ENCODE results near the gene ERC2. TPM values are rescaled to one million over a fixed set of nuclear protein-coding genes. Genes with fewer than 3 reads are reported as not detected.

Gene ERC2
- polyA plus RNA-seq, 3 donors: not detected

DNA sequence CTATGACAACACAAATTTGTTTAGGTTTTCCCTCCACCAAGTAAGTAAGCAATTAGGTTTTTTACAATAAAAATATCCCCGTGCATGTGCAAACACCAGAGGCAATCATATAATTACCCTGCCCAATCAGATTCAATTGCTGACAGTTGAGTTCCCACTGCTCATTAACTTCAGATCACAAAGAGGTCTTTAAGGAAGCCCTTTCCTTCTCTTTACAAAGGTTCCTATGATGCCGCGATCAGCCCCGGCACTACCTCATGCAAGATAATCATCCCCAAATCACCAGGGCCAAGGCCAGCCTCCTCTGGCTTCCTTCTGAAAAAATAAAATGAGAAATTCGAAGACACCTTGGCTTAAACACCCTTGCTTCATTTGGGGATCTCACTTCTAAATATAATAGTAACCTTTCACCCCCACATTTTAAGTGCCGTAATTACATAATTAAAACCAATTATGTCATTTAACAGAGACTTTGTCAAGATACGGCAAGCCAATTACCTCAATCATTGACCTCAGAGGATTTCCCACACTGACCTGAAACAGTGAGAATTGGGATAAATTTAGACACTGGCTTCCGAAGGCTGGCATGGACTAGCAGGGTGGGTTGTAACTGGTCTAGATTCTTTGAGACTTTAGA, 859.8 kb downstream of the ERC2 start:
- peaks cover 0 to 8% (median 2%) of the 10 kb centered on the region in 7 donors for H3K9me3 Mint-ChIP-seq
- no peak overlapping the region for H3K4me2 ChIP-seq (replicated peaks; ENCODE audit: extremely low read depth, low read length, poor library complexity, severe bottlenecking)

DNA sequence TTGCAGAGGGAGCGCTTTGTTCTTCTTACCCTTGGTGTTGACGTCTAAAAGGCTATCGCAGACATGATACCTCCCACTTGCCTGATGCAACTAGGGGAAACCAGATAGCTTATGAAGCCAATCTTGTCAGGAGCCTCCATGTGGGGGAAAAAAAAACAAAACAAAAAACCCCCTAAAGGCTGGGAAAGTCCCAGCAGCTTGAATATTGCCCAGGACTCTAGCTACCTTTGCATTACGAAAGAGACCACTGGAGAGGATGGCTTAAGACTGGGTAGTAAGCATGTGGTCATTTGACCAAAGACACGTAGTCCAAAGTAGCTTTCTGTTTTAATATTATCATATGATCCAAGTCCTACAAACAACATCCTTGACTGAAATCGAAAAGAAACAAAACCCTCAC, 860.4 kb downstream of the ERC2 start:
- Histone ChIP-seq H3K79me2 (ENCODE audit: insufficient read depth, low read length) (no peaks in the 10 kb centered on the region), H3K36me3 (replicated peaks in 1 of 2; ENCODE audit: control insufficient read depth in 1 of 2, insufficient read depth in 2 of 2, low read length in 2 of 2) (no peaks in the 10 kb centered on the region), H3K27ac (ENCODE audit: low read depth in 1 of 2, low read length in 2 of 2) (no peak overlapping the region), H3K27me3 (ENCODE audit: control insufficient read depth in 2 of 2, insufficient read depth in 2 of 2, low read length in 2 of 2) (peaks cover 0 to 2% of the 10 kb centered on the region in 2 donors), H3K4me3 (replicated peaks in 1 of 3; ENCODE audit: low read depth in 2 of 3, low read length in 3 of 3) (no peak overlapping the region), H3K4me2 (replicated peaks; ENCODE audit: extremely low read depth, low read length, poor library complexity, severe bottlenecking) (no peak overlapping the region), H2AFZ (ENCODE audit: insufficient read depth, low read depth, low read length, poor library complexity, severe bottlenecking) (no peak overlapping the region), H4K20me1 (ENCODE audit: insufficient read depth, low read length) (no peaks in the 10 kb centered on the region), H3K9me3 (replicated peaks in 1 of 2; ENCODE audit: control insufficient read depth in 1 of 2, insufficient read depth in 1 of 2, low read length in 2 of 2) (no peaks in the 10 kb centered on the region), H3K4me1 (ENCODE audit: control insufficient read depth in 1 of 2, insufficient read depth in 2 of 2, low read length in 2 of 2) (peaks cover 14 to 15% of the 10 kb centered on the region in 2 donors), H3K9ac (ENCODE audit: insufficient read depth, low read length, poor library complexity, severe bottlenecking) (no peak overlapping the region)
- H3K36me3 Mint-ChIP-seq: no peaks in the 10 kb centered on the region
- peak in 1 of 3 donors; percentile 30 for DNase-seq
- H3K4me1 Mint-ChIP-seq: peaks cover 19% of the 10 kb centered on the region
- WGBS (ENCODE audit: insufficient coverage): no CpG with 5 or more reads among the region's 6 CpGs
- no peak overlapping the region for H3K27ac Mint-ChIP-seq
- H3K4me3 Mint-ChIP-seq: no peak overlapping the region
- peaks cover 0 to 8% (median 2%) of the 10 kb centered on the region in 7 donors for H3K9me3 Mint-ChIP-seq
- TF ChIP-seq, protein P1, sequence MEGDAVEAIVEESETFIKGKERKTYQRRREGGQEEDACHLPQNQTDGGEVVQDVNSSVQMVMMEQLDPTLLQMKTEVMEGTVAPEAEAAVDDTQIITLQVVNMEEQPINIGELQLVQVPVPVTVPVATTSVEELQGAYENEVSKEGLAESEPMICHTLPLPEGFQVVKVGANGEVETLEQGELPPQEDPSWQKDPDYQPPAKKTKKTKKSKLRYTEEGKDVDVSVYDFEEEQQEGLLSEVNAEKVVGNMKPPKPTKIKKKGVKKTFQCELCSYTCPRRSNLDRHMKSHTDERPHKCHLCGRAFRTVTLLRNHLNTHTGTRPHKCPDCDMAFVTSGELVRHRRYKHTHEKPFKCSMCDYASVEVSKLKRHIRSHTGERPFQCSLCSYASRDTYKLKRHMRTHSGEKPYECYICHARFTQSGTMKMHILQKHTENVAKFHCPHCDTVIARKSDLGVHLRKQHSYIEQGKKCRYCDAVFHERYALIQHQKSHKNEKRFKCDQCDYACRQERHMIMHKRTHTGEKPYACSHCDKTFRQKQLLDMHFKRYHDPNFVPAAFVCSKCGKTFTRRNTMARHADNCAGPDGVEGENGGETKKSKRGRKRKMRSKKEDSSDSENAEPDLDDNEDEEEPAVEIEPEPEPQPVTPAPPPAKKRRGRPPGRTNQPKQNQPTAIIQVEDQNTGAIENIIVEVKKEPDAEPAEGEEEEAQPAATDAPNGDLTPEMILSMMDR (IDR thresholded peaks at IDR 0.05): no peak
- intact Hi-C loops (cut with micrococcal nuclease): no loop called here
- H3K27me3 Mint-ChIP-seq (ENCODE audit: low read depth in 3 of 3): peaks cover 3 to 8% (median 4%) of the 10 kb centered on the region in 3 donors

More for the DNA sequence above, 859.8 kb downstream of the ERC2 start:
- no peaks in the 10 kb centered on the region for H3K36me3 ChIP-seq (replicated peaks in 1 of 2; ENCODE audit: control insufficient read depth in 1 of 2, insufficient read depth in 2 of 2, low read length in 2 of 2)
- no peak overlapping the region for H3K9ac ChIP-seq (ENCODE audit: insufficient read depth, low read length, poor library complexity, severe bottlenecking)
- DNase-seq: no peak
- Mint-ChIP-seq H3K27me3 (ENCODE audit: low read depth in 3 of 3) (peaks cover 3 to 8% (median 4%) of the 10 kb centered on the region in 3 donors), H3K4me1 (peaks cover 19% of the 10 kb centered on the region), H3K27ac (no peak overlapping the region), H3K36me3 (no peaks in the 10 kb centered on the region), H3K4me3 (no peak overlapping the region)
- intact Hi-C loops (cut with micrococcal nuclease): no loop called here
- H3K4me3 ChIP-seq (replicated peaks in 1 of 3; ENCODE audit: low read depth in 2 of 3, low read length in 3 of 3): no peak overlapping the region
- WGBS (ENCODE audit: insufficient coverage): 82% methylated on average over 4 of the region's 8 CpGs
- no peaks in the 10 kb centered on the region for H3K79me2 ChIP-seq (ENCODE audit: insufficient read depth, low read length)
- H4K20me1 ChIP-seq (ENCODE audit: insufficient read depth, low read length): no peaks in the 10 kb centered on the region
- peaks cover 0 to 2% of the 10 kb centered on the region in 2 donors for H3K27me3 ChIP-seq (ENCODE audit: control insufficient read depth in 2 of 2, insufficient read depth in 2 of 2, low read length in 2 of 2)
- TF ChIP-seq, protein P1 (IDR thresholded peaks at IDR 0.05): no peak
- H3K9me3 ChIP-seq (replicated peaks in 1 of 2; ENCODE audit: control insufficient read depth in 1 of 2, insufficient read depth in 1 of 2, low read length in 2 of 2): no peaks in the 10 kb centered on the region
- H2AFZ ChIP-seq (ENCODE audit: insufficient read depth, low read depth, low read length, poor library complexity, severe bottlenecking): no peak overlapping the region
- H3K4me1 ChIP-seq (ENCODE audit: control insufficient read depth in 1 of 2, insufficient read depth in 2 of 2, low read length in 2 of 2): peaks cover 14 to 15% of the 10 kb centered on the region in 2 donors
- H3K27ac ChIP-seq (ENCODE audit: low read depth in 1 of 2, low read length in 2 of 2): no peak overlapping the region

Measured in CD14-positive monocyte (primary cell).